Stimulated activated CD4-positive, alpha-beta T cell treated with anti-CD3 and anti-CD28 coated beads, Interleukin-15, amount 100 ng/mL, for 24 hours (primary cell): ENCODE measurements around the gene ANKRD42.

Experiments used
- DNase-seq: peaks from one replicate; pipeline ENCODE4 v3.0.0-alpha.2; 2020

ANKRD42 gene

DNA sequence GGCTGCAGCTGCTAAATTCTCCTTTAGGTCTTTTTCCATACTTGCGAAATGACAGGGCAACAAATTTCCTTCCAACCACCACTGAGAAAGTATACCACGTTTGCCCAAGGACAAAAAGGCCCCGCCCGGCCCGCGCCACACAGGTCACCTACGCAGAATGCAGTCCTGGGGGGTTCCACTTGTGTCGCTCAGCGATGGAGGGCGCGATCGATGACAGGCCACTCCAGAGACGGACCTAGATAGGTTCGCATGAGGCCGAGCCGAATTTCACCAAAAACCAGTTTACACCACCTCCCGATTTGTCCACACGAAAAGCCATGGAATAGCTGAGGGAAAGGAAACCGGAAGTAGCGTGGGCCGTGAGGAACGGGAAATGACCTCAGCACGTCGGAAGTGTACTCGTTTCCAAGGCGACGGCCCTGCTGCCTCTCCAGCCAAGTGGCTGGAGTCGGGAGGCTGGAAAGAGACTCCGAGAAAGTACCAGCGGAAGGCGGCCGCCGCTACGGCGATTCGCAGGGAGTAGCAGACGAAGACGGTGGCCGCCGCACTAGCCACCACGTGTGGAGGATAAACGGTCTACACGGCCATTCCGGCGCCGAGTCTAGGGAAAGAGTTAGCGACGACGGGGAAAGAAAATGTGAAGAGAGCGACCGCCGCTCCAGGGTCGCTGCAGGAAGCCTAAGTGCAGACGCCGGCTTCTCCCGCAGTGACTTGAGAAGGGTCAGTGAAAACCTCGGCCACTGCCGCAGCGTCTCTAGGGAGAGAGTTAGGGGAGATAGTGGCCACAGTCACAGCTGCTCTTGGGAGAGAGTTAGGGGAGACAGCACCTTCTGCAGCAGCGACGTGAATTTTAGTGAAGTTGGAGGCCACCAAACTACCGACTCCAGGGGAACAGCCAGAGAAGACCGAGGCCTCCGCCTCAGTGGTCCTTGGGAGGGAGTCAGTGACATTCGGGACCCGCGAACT, at the start of gene ANKRD42:
Gene ANKRD42, plus strand, starts transcription at position 398 of the 966 bp plus-strand sequence. CDS start 959 bp downstream, outside the sequence.
- DNase-seq, result peak; percentile 92

DNA sequence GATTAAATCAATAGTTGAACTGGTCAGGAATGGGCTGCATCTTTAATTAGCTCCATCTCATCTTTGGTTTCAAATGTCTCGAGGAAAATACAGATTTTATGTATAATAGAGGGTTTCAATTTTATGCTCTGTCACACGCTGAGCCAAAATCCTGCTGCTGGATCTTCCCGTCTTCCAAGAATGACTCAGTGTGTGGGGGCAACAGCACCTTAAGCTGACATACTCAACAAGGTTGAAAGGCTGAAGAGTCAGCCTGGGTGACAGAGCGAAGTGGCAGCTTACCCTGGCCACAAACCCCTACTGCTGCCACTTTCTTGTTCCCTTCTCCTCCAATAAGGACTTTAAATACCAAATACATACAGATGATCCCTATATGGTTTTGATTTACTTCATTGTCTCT, 45.6 kb upstream of the ANKRD42 start:
- no peak for DNase-seq

DNA sequence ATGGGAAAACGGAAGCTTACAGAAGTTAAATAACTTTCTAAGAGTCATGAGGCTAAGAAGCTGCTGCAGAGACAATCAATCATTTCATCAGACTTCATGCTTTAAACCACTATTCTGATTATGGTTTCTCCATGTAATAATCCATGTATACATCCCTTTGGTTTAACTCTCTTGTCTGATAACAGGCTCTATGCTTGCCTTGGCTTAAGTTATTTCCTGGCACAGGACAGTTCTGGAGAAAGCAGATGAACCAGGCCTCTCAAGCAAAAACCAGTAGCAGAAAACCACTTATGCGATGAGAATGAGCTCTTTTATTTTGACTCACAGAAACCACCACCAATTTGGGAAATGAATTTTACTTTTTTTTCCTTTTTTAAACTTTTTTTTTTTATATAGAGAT, 43.1 kb upstream of the ANKRD42 start:
- DNase-seq, result no peak

GRCh38 chr11:83151274-83151977, 42.1 kb upstream of the ANKRD42 start:
- no peak for DNase-seq

DNA sequence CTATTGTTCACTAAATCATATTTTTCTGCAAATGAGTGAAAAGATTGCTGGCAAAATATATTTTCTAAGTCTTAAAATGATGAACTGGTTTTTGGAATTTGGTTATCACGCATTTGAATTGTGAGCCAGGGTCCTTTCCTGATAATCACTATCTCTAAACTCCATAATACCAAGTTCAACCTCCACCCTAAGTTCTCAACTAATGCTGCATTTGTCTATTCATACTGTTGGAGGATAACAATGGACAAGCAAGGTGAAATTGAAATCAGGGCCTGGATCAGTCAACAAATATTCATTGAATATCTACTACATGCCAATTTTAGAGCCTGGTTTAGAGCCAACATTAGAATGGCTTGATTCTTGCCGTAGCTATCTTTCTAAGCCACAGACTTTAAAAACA, 41.2 kb upstream of the ANKRD42 start:
- no peak for DNase-seq

DNA sequence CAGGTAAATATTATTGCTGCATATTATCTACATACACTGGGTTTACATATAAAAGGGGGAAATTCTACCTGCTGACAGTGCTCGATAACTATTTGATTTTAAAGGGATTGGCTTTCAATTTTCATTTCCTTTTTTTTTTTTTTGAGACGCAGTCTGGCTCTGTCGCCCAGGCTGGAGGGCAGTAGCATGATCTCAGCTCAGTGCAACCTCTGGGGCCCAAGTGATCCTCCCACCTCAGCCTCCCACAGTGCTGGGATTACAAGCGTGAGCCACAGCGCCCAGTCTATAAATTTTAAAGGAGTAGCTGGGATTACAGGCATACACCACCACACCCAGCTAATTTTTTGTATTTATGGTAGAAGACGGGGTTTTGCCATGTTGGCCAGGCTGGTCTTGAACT, 39.7 kb upstream of the ANKRD42 start:
- no peak for DNase-seq

DNA sequence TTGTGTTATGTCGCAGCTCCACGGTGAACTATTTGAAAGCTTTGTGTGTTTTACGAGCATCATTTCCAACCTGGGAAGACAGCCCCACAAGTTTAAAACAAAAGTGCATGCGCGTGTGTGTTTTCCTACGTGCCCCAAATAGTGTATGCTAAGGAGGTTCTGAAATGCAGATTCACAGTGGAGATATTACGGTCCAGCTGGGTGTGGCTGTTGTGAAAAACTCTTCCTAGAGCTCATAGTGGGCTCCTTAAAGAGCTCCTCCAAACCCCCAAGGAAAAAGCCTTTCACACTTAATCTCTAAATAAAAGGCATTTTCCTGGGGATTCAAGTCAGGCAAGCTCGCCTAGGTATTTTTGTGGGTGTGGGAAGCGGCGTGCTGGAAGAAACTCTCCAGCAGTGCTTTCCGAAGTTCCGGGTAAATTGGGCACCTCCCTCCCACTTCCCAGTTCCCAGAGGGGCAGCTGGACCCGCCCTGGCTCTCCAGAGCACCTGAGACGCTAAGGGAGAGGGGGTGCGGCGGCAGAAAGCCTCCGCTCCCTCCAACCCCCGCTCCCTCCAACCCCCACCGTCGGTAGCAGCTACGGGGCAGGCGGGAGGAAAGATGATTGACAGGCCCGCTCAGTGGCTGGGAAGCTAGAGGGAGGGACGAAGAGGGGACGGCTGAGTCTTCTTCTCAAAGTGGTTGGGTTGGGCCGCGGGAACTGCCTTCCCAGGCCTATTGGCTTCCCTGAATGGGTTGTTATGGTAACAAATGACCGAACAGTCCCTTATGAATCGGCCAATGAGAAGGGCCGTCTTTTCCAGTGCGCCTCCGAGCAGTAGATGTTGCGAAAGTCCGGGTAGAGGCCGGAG, 37.1 kb upstream of the ANKRD42 start:
- DNase-seq, result peak; percentile 98

GRCh38 chr11:83156996-83157593, 36.4 kb upstream of the ANKRD42 start, which contains the start of gene PCF11:
Gene PCF11, plus strand, starts transcription at chr11:83157131. Its CDS starts 309 bp downstream, at chr11:83157440.
- DNase-seq, result no peak

DNA sequence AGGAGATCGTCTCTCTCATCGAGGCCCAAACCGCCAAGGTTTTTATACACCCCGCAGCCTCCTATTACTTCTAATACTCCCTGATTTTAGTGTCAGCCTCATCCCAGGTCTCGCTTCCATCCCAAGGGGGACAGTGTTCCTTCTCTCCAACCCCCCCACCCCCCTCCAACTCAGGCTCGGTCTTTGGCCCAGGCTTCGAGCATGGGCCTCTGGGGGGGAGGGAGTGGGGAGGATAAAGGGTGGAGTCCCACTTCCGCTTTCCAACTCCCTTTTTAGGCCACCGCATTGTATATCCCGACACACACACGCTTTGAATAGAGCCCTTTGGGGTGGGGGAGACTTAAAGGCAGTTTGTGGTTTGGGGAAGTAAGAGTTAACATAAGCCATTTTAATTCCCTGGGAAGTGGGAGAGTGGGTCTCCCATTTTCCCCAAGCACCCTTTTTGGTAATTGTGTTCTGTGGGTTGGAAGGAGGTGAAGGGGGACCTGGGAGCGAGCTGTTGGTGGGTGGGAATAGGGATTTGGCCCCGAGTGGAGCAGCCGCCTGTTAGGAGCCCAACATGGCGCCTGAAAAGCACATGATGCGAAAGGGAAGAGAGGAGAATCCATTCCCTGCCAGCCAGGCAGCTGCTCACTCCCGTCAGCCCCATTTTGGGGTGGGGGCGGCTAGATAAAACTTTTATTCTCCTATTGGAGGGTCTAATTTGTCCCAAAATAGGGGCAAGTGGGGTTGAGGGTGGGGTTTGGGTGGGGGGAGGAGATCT, 35.7 kb upstream of the ANKRD42 start:
- peak; percentile 71 for DNase-seq

GRCh38 chr11:83158357-83158786, 35.1 kb upstream of the ANKRD42 start:
- no peak for DNase-seq

GRCh38 chr11:83158965-83159901, 34.3 kb upstream of the ANKRD42 start:
- DNase-seq, result no peak

GRCh38 chr11:83159902-83160865, 33.3 kb upstream of the ANKRD42 start:
- peak; percentile 11 for DNase-seq

DNA sequence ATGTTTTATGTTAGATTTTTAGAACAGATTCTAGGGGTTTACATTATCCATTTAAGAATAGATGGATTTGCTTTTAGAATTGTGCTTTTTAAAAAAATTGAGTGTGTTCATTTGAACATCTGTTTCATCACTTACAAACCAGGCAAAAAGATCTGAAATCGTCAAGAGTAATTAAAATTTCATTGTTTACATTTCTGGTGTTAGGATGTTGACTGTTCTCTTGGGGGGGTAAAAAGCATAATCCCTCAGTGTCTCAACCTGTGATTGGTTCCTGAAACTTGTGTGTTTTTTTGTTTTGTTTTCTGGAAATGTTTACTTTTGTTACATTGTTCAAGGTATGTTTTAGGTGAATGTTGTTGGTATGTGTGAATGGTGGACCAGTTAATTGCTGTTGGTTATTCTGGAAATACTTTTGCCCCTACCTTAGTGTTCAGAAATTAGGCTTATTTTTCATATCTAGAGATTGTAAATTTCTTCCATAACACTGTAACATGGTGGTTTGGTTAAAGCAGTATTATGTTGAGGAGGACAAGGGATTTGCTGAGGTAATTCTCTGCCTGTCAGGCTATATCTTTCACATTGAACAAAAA, 31.8 kb upstream of the ANKRD42 start:
- DNase-seq, result no peak

GRCh38 chr11:83162377-83162776, 31.1 kb upstream of the ANKRD42 start:
- no peak for DNase-seq

DNA sequence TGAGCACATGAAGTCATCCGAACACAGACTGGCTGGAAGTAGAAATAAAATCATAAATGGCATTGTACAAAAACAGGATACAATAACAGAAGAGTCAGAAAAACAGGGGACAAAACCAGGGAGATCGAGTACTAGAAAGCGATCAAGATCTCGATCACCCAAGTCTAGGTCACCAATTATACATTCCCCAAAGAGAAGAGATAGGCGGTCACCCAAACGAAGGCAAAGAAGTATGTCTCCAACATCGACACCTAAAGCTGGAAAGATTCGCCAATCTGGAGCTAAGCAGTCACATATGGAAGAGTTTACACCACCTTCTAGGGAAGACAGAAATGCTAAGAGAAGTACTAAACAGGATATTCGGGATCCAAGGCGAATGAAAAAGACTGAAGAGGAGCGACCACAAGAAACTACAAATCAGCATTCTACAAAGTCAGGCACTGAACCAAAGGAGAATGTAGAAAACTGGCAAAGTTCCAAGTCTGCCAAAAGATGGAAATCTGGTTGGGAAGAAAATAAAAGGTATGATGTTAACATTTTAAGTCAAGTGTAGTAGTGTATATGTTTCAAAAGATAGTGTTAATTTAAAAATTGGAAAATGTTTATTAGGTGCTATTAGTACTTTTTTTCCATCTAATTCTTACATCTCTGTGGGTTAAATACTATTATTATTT, 27.2 kb upstream of the ANKRD42 start:
- DNase-seq, result no peak

DNA sequence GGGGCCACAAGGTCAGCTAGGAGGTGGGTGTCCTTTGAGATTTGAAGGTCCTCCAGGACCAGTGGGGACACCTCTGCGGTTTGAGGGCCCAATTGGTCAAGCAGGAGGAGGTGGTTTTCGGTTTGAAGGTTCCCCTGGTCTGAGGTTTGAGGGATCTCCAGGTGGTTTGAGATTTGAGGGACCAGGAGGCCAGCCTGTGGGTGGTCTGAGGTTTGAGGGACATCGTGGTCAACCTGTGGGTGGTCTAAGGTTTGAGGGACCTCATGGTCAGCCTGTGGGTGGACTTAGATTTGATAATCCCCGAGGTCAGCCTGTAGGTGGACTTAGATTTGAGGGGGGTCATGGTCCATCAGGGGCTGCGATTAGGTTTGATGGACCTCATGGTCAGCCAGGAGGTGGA, 24.8 kb upstream of the ANKRD42 start:
- DNase-seq, result no peak

DNA sequence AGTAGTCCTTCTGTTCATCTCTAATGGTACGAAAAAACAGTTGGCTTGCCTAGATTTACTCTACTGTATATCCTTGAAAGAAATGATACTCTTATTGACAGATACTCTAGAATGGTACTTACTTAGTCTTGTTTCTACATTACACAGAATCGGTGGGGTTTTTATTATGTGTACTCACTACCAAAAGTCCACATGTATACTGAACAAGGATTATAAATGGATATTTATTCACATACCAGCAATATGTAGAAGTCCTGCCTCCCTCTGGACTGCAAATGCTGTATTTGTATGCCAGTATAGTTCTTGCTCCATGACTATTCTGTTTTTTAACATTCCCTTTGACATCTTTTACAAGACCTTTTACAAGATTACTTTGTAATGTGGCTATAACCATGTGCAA, 22.6 kb upstream of the ANKRD42 start:
- DNase-seq, result no peak

DNA sequence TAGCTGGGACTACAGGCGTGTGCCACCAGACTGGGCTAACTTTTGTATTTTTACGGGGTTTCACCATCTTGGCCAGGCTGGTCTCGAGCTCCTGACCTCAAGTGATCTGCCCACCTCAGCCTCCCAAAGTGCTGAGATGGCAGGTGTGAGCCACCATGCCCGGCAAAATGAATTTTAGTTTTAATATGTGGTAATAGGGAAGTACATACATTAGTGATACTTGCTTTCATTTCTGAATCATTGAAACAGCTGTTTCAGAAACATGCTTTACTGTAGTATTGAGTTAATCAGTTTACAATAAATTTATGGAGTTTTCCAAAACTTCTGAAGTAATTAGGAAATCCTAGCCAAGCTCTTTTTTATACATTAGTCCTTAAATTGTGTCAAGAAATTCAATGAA, 21.0 kb upstream of the ANKRD42 start:
- no peak for DNase-seq
